WTC11 (cell line): ENCODE data around the gene TDRD10. TPM values are rescaled to one million over a fixed set of nuclear protein-coding genes. Genes with fewer than 3 reads are reported as not detected.

Experiments used
- ATAC-seq: fragments of 200-7000 bp; cut with Tn5 transposase; 2 replicates; pipeline ENCODE4 v1.10.0; 2021; ENCODE audit warnings: mild to moderate bottlenecking, moderate library complexity
- CTCF ChIA-PET: fragments of 300-600 bp; sonication (Branson Sonifier 250); formaldehyde crosslinking; loops from one replicate; lab custom pipeline; 2021; ENCODE audit warnings: antibody characterized with exemption; lab: Charles Lee
- POLR2A ChIA-PET: fragments of 350-600 bp; sonication (Branson Sonifier 250); formaldehyde crosslinking; loops from one replicate; lab custom pipeline; 2021; ENCODE audit warnings: antibody characterized with exemption; lab: Charles Lee
- DNase-seq: peaks from one replicate; pipeline ENCODE4 v3.0.0; 2021; ENCODE audit warnings: low spot score
- H3K27ac Mint-ChIP-seq: 2 replicates; pipeline ENCODE4 v1.8.0; 2021; ENCODE audit warnings: mixed read lengths
- H3K27me3 Mint-ChIP-seq: 2 replicates; pipeline ENCODE4 v1.8.0; 2021; ENCODE audit warnings: low read depth, mild to moderate bottlenecking, moderate library complexity, mixed read lengths
- H3K36me3 Mint-ChIP-seq: 2 replicates; pipeline ENCODE4 v1.8.0; 2021; ENCODE audit warnings: mixed read lengths
- H3K4me1 Mint-ChIP-seq: 2 replicates; pipeline ENCODE4 v1.8.0; 2022; ENCODE audit warnings: mixed read lengths
- H3K4me3 Mint-ChIP-seq: 2 replicates; pipeline ENCODE4 v1.8.0; 2021; ENCODE audit warnings: mild to moderate bottlenecking, moderate library complexity, mixed read lengths
- H3K9me3 Mint-ChIP-seq: 2 replicates; pipeline ENCODE4 v1.8.0; 2021; ENCODE audit warnings: mixed read lengths
- FOXP1 ChIP-seq: sonication (generic); formaldehyde crosslinking; IDR thresholded peaks from 2 replicates; pipeline ENCODE4 v1.8.0; 2022; ENCODE audit warnings: missing genetic modification reagents, mild to moderate bottlenecking, moderate library complexity, borderline replicate concordance
- SMAD4 ChIP-seq: sonication (generic); formaldehyde crosslinking; IDR thresholded peaks from 2 replicates; pipeline ENCODE4 v1.8.0; 2022; ENCODE audit warnings: mild to moderate bottlenecking, missing genetic modification reagents
- SP1 ChIP-seq: sonication (generic); formaldehyde crosslinking; conservative IDR thresholded peaks from 2 replicates; pipeline ENCODE4 v1.8.1; 2022; ENCODE audit warnings: missing genetic modification reagents
- ZNF121 ChIP-seq: sonication (generic); formaldehyde crosslinking; IDR thresholded peaks from 2 replicates; pipeline ENCODE4 v1.8.0; 2023; ENCODE audit warnings: missing genetic modification reagents
- ZNF232 ChIP-seq: sonication (generic); formaldehyde crosslinking; IDR thresholded peaks from 2 replicates; pipeline ENCODE4 v1.8.0; 2022; ENCODE audit warnings: mild to moderate bottlenecking, missing genetic modification reagents
- ZNF671 ChIP-seq: fragments of 250-450 bp; sonication (Bioruptor Pico); IDR thresholded peaks from 2 replicates; pipeline ENCODE4 v1.8.0; 2021; ENCODE audit warnings: mild to moderate bottlenecking
- total RNA-seq: library from RNA; stranded (reverse); gene quantifications from 3 replicates; pipeline ENCODE4 v1.2.3, GENCODE V29; 2021
- TF ChIP-seq, protein P1 (sequence below): sonication (generic); formaldehyde crosslinking; IDR thresholded peaks from 2 replicates; pipeline ENCODE4 v1.8.0; 2023; ENCODE audit warnings: missing genetic modification reagents, mild to moderate bottlenecking, borderline replicate concordance
- TF ChIP-seq, protein P2 (sequence below): sonication (generic); formaldehyde crosslinking; IDR thresholded peaks from 2 replicates; pipeline ENCODE4 v1.8.1; 2022; ENCODE audit warnings: low read depth, missing genetic modification reagents, borderline replicate concordance
- TF ChIP-seq, protein P3 (sequence below): sonication (generic); formaldehyde crosslinking; IDR thresholded peaks from 2 replicates; pipeline ENCODE4 v1.8.0; 2022; ENCODE audit warnings: mild to moderate bottlenecking, missing genetic modification reagents

TDRD10 gene
- total RNA-seq, 1 experiment from 2014 or later, result 0.09 TPM

- TF ChIP-seq, protein P1, sequence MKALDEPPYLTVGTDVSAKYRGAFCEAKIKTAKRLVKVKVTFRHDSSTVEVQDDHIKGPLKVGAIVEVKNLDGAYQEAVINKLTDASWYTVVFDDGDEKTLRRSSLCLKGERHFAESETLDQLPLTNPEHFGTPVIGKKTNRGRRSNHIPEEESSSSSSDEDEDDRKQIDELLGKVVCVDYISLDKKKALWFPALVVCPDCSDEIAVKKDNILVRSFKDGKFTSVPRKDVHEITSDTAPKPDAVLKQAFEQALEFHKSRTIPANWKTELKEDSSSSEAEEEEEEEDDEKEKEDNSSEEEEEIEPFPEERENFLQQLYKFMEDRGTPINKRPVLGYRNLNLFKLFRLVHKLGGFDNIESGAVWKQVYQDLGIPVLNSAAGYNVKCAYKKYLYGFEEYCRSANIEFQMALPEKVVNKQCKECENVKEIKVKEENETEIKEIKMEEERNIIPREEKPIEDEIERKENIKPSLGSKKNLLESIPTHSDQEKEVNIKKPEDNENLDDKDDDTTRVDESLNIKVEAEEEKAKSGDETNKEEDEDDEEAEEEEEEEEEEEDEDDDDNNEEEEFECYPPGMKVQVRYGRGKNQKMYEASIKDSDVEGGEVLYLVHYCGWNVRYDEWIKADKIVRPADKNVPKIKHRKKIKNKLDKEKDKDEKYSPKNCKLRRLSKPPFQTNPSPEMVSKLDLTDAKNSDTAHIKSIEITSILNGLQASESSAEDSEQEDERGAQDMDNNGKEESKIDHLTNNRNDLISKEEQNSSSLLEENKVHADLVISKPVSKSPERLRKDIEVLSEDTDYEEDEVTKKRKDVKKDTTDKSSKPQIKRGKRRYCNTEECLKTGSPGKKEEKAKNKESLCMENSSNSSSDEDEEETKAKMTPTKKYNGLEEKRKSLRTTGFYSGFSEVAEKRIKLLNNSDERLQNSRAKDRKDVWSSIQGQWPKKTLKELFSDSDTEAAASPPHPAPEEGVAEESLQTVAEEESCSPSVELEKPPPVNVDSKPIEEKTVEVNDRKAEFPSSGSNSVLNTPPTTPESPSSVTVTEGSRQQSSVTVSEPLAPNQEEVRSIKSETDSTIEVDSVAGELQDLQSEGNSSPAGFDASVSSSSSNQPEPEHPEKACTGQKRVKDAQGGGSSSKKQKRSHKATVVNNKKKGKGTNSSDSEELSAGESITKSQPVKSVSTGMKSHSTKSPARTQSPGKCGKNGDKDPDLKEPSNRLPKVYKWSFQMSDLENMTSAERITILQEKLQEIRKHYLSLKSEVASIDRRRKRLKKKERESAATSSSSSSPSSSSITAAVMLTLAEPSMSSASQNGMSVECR (CRISPR knock-in tag), result no peak; the same call in 1 of the 2 replicates
- TF ChIP-seq, protein P2, sequence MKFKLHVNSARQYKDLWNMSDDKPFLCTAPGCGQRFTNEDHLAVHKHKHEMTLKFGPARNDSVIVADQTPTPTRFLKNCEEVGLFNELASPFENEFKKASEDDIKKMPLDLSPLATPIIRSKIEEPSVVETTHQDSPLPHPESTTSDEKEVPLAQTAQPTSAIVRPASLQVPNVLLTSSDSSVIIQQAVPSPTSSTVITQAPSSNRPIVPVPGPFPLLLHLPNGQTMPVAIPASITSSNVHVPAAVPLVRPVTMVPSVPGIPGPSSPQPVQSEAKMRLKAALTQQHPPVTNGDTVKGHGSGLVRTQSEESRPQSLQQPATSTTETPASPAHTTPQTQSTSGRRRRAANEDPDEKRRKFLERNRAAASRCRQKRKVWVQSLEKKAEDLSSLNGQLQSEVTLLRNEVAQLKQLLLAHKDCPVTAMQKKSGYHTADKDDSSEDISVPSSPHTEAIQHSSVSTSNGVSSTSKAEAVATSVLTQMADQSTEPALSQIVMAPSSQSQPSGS (CRISPR knock-in tag), result no peak
- TF ChIP-seq ZNF232 (no peak), SMAD4 (CRISPR knock-in tag) (no peak)
These were observed 66.3 kb downstream of the TDRD10 start (continued) for GRCh38 chr1:154568157-154568815.

GRCh38 chr1:154571244-154571963 is 69.4 kb downstream of the TDRD10 start:
- Mint-ChIP-seq H3K4me3 (no peak overlapping the region), H3K27me3 (peaks cover 14% of the 10 kb centered on the region), H3K4me1 (peaks cover 32% of the 10 kb centered on the region)
- CTCF ChIA-PET, result no interaction called here
- TF ChIP-seq, protein P3, sequence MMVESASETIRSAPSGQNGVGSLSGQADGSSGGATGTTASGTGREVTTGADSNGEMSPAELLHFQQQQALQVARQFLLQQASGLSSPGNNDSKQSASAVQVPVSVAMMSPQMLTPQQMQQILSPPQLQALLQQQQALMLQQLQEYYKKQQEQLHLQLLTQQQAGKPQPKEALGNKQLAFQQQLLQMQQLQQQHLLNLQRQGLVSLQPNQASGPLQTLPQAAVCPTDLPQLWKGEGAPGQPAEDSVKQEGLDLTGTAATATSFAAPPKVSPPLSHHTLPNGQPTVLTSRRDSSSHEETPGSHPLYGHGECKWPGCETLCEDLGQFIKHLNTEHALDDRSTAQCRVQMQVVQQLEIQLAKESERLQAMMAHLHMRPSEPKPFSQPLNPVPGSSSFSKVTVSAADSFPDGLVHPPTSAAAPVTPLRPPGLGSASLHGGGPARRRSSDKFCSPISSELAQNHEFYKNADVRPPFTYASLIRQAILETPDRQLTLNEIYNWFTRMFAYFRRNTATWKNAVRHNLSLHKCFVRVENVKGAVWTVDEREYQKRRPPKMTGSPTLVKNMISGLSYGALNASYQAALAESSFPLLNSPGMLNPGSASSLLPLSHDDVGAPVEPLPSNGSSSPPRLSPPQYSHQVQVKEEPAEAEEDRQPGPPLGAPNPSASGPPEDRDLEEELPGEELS (CRISPR knock-in tag), result no peak
- TF ChIP-seq SP1 (CRISPR knock-in tag) (no peak), ZNF671 (no peak), ZNF121 (no peak)
- TF ChIP-seq, protein P1 (CRISPR knock-in tag), result no peak
- TF ChIP-seq, all 79 proteins: peak for 0
- Mint-ChIP-seq H3K36me3 (peaks cover 5% of the 10 kb centered on the region; the same call in 1 of the 2 replicates), H3K9me3 (no peaks in the 10 kb centered on the region), H3K27ac (no peak overlapping the region)
- ATAC-seq (no peak), DNase-seq (no peak)
- POLR2A ChIA-PET, result no interaction called here

GRCh38 chr1:154571964-154572288 is 69.9 kb downstream of the TDRD10 start:
- no peak overlapping the region for H3K27ac Mint-ChIP-seq
- H3K9me3 Mint-ChIP-seq, result no peaks in the 10 kb centered on the region
- ATAC-seq (no peak), DNase-seq (no peak)
- CTCF ChIA-PET, result no interaction called here
- peaks cover 14% of the 10 kb centered on the region for H3K27me3 Mint-ChIP-seq
- H3K4me3 Mint-ChIP-seq, result no peak overlapping the region
- POLR2A ChIA-PET, result no interaction called here
- peaks cover 27% of the 10 kb centered on the region for H3K4me1 Mint-ChIP-seq
- H3K36me3 Mint-ChIP-seq, result peaks cover 5% of the 10 kb centered on the region; the same call in 1 of the 2 replicates
- no peak for TF ChIP-seq FOXP1 (CRISPR knock-in tag)
- TF ChIP-seq, protein P1 (CRISPR knock-in tag), result no peak
